ENCODE results near the gene LIMK2. TPM values are rescaled to one million over a fixed set of nuclear protein-coding genes. Genes with fewer than 3 reads are reported as not detected.

LIMK2 gene
- total and polyA plus RNA-seq, 4 donors = 6.6 to 39.2 (median 13.4) TPM

GRCh38 chr22:31282748-31283468 is 70.8 kb downstream of the LIMK2 start:
- no peak for DNase-seq (ENCODE audit: low spot score)
- no peak overlapping the region for H3K27ac ChIP-seq (ENCODE audit: low read depth in 1 of 2, low read length in 2 of 2)
- no peaks in the 10 kb centered on the region for H3K27me3 ChIP-seq (ENCODE audit: control insufficient read depth in 4 of 4, insufficient read depth in 4 of 4, low read length in 3 of 4)
- no peak overlapping the region for H3K9ac ChIP-seq (ENCODE audit: low read depth in 1 of 2, low read length in 2 of 2)
- no peak for TF ChIP-seq REST (IDR thresholded peaks at IDR 0.05)
- TF ChIP-seq YY1 (IDR thresholded peaks at IDR 0.05) = no peak
- TF ChIP-seq HNF4G (IDR thresholded peaks at IDR 0.05) = no peak
- TF ChIP-seq NR2F2 (IDR thresholded peaks at IDR 0.05) = no peak
- no peak for TF ChIP-seq HNF4A (conservative IDR thresholded peaks at IDR 0.05)
- no peak for TF ChIP-seq CTCF (IDR thresholded peaks at IDR 0.05; ENCODE audit: low read depth, low read length, missing input control)
- TF ChIP-seq RAD21 (IDR thresholded peaks at IDR 0.05) = no peak
- no peak for TF ChIP-seq FOXA2 (IDR thresholded peaks at IDR 0.05)
- TF ChIP-seq EGR1 (IDR thresholded peaks at IDR 0.05; ENCODE audit: low read depth in 2 of 2) = no peak
- TF ChIP-seq FOXA1 (IDR thresholded peaks at IDR 0.05) = no peak
- no peak for TF ChIP-seq TAF1 (conservative IDR thresholded peaks at IDR 0.05)
- no peak for TF ChIP-seq RXRA (IDR thresholded peaks at IDR 0.05)
- peaks cover 2 to 7% (median 3%) of the 10 kb centered on the region in 4 donors for H3K36me3 ChIP-seq (ENCODE audit: control insufficient read depth in 4 of 4, insufficient read depth in 3 of 4, low read depth in 1 of 4, low read length in 3 of 4)
- no peak overlapping the region for H3K4me3 ChIP-seq (ENCODE audit: low read depth in 1 of 3, low read length in 3 of 3)
- H3K4me1 ChIP-seq (ENCODE audit: control insufficient read depth in 4 of 4, insufficient read depth in 4 of 4, low read length in 3 of 4) = peaks cover 0 to 13% (median 6%) of the 10 kb centered on the region in 4 donors
- 86% methylated on average over 8 of the region's 8 CpGs for WGBS
- H3K9me3 ChIP-seq (ENCODE audit: control insufficient read depth in 4 of 4, low read length in 3 of 4) = no peaks in the 10 kb centered on the region

DNA sequence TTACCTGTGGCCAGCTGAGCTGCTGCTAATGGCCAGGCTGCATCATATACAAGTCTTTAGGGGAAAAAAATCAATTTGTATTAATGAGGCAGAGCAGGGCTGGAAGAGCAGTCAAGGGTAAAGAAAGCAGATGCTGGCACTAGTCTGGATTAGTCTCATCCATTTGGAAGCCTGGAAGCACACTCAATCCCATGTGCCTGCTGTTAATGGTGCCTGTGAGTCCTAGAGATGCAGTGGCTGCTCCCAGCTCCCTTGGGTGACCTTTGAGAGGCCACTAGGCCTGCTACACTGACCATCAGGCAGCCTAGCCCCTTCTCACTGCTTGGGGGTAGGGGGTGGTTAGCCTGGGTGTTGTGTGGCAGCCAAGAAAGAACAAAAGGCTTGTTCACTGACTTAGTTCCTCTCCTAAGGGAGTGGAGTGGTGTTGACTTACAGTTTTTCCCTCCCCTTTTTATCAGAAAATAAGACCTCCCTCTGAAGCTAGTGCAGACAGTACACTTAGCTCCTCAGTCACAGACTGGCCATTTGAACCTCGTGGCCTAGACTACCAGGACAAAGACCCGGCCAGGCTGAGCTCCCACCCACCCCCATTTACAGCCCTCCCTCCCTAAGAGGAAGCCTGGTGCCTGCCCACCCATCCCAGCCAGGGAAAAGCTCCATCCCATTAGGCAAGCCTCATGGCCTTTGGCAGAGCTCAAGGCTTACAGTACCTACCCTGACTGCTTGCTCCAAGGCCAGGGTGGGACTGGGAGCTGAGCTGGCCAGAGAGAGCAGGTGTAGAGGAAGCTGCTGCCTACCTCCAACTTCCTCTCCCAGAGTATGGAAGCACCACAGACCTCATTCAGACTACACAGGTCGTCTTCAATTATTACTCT is 72.4 kb downstream of the LIMK2 start:
- no peak for TF ChIP-seq ZBTB33 (IDR thresholded peaks at IDR 0.05)
- Histone ChIP-seq H3K9ac (ENCODE audit: low read depth in 1 of 2, low read length in 2 of 2) (no peak overlapping the region), H3K27ac (ENCODE audit: low read depth in 1 of 2, low read length in 2 of 2) (no peak overlapping the region), H3K36me3 (ENCODE audit: control insufficient read depth in 4 of 4, insufficient read depth in 3 of 4, low read depth in 1 of 4, low read length in 3 of 4) (peaks cover 0 to 3% (median 2%) of the 10 kb centered on the region in 4 donors), H3K9me3 (ENCODE audit: control insufficient read depth in 4 of 4, low read length in 3 of 4) (no peaks in the 10 kb centered on the region), H3K4me1 (ENCODE audit: control insufficient read depth in 4 of 4, insufficient read depth in 4 of 4, low read length in 3 of 4) (peaks cover 0 to 7% (median under 1%) of the 10 kb centered on the region in 4 donors), H3K4me3 (ENCODE audit: low read depth in 1 of 3, low read length in 3 of 3) (no peak overlapping the region), H3K27me3 (ENCODE audit: control insufficient read depth in 4 of 4, insufficient read depth in 4 of 4, low read length in 3 of 4) (no peaks in the 10 kb centered on the region)
- WGBS = 70% methylated on average over 3 of the region's 3 CpGs
- no peak for DNase-seq (ENCODE audit: low spot score)

All from liver (tissue), 9 donors.